ENCODE measurements around the gene C9.
"Not testable (repeated sequence)": the region's sequence is repeated elsewhere in the genome, so short reads cannot be mapped to it uniquely, and the experiment has no call there.

The C9 gene

DNA sequence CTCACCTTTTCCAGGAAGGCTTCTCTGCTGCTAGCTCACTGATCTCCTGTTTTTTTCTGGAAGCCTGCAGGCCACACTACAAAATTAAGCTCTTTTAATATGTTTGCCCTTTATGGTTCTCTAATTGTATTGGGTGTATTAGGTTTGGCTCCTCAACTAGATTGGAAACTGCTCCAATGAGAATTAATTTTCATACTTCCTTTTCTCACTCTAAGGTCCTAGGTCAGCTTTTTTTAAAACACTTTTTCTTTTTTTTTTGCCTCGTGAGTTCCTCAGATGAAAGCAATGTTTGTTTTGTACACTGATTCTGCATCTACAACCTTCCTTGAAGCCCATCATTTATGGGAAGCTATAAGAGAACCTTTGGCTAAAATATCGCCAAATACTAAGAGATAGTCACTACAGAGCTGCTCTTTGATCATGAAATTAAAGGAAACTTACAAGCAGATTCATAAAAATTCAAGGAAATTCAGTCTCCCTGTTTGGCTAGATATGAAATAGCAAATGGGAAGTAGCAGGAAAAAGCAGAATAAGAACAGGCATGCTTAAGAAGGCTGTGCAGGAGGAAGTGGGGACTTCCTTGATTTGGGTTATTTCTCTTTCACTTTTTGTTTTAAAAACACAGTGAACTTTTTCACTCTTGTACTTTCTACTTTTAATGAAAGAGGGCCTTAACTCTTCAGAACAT is 89.8 kb downstream of the C9 start:
- Histone ChIP-seq H3K27me3 (ENCODE audit: insufficient read depth, insufficient read length) (no peaks in the 10 kb centered on the region), H3K9ac (ENCODE audit: insufficient read length, low read depth) (no peak overlapping the region), H3K4me3 (ENCODE audit: insufficient read length, low read depth) (no peak overlapping the region), H3K36me3 (ENCODE audit: insufficient read depth, insufficient read length, low read length) (no peaks in the 10 kb centered on the region), H3K4me1 (ENCODE audit: insufficient read depth, insufficient read length) (no peaks in the 10 kb centered on the region), H3K9me3 (ENCODE audit: insufficient read depth, low read length) (no peaks in the 10 kb centered on the region)
- TF ChIP-seq ZNF274 (IDR thresholded peaks at IDR 0.05; ENCODE audit: low read depth, low read length) (no peak), YY1 (IDR thresholded peaks at IDR 0.05; ENCODE audit: insufficient read depth, insufficient read length) (no peak), SUZ12 (IDR thresholded peaks at IDR 0.05; ENCODE audit: extremely low read depth, insufficient read depth, insufficient read length) (no peak)
- no peak for DNase-seq (ENCODE audit: low read depth, low spot score)

DNA sequence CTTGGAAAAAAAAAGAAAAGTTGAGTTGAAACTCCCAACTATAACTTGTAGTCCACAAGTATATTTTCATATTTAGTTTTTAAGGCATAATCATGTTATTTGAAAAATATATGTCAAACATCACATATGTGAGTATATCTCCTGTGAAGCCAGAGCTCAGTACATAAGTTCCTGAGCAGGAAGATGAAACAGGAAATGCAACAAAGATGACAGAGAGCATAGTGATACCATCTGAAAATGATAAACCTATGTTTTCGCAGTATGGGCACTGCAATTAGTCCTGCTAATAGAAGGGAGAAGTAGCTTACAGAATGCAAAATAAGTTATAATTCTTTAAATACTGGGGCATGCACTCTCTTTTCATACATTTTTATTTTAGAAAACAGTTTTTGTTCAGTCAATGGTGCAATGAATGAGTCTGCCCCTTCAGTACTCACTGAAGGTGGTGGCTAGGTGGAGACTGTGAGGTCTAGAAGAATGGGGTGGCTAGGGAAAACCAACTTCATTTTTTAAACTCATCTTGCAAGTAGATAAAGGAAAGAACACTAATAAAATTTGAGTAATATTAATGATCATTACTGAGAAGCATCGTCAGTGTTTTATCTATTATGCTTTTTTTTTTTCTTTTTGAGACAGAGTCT is 90.9 kb downstream of the C9 start:
- H3K4me1 ChIP-seq (ENCODE audit: insufficient read depth, insufficient read length): no peaks in the 10 kb centered on the region
- H3K4me3 ChIP-seq (ENCODE audit: insufficient read length, low read depth): no peak overlapping the region
- H3K36me3 ChIP-seq (ENCODE audit: insufficient read depth, insufficient read length, low read length): no peaks in the 10 kb centered on the region
- TF ChIP-seq SUZ12 (IDR thresholded peaks at IDR 0.05; ENCODE audit: extremely low read depth, insufficient read depth, insufficient read length): no peak
- TF ChIP-seq ZNF274 (IDR thresholded peaks at IDR 0.05; ENCODE audit: low read depth, low read length): no peak
- no peak for TF ChIP-seq YY1 (IDR thresholded peaks at IDR 0.05; ENCODE audit: insufficient read depth, insufficient read length)
- no peaks in the 10 kb centered on the region for H3K27me3 ChIP-seq (ENCODE audit: insufficient read depth, insufficient read length)
- no peak for DNase-seq (ENCODE audit: low read depth, low spot score)
- H3K9me3 ChIP-seq (ENCODE audit: insufficient read depth, low read length): no peaks in the 10 kb centered on the region
- no peak overlapping the region for H3K9ac ChIP-seq (ENCODE audit: insufficient read length, low read depth)

DNA sequence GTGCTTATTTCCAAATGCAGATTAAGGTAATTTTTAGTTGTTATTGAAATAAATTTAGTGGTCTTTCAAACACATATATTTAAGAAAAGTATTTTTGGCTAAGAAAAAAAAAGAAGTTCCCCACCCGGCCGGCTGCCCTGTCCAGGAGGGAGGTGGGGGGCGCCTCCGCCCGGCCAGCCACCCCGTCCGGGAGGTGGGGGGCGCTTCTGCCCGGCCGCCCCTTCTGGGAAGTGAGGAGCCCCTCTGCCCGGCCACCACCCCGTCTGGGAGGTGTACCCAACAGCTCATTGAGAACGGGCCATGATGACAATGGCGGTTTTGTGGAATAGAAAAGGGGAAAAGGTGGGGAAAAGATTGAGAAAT is 91.4 kb downstream of the C9 start:
- not testable (repeated sequence) for H3K27me3 ChIP-seq (ENCODE audit: insufficient read depth, insufficient read length); H3K4me3 ChIP-seq (ENCODE audit: insufficient read length, low read depth); H3K36me3 ChIP-seq (ENCODE audit: insufficient read depth, insufficient read length, low read length); DNase-seq (ENCODE audit: low read depth, low spot score); H3K9ac ChIP-seq (ENCODE audit: insufficient read length, low read depth); H3K4me1 ChIP-seq (ENCODE audit: insufficient read depth, insufficient read length); H3K9me3 ChIP-seq (ENCODE audit: insufficient read depth, low read length)

DNA sequence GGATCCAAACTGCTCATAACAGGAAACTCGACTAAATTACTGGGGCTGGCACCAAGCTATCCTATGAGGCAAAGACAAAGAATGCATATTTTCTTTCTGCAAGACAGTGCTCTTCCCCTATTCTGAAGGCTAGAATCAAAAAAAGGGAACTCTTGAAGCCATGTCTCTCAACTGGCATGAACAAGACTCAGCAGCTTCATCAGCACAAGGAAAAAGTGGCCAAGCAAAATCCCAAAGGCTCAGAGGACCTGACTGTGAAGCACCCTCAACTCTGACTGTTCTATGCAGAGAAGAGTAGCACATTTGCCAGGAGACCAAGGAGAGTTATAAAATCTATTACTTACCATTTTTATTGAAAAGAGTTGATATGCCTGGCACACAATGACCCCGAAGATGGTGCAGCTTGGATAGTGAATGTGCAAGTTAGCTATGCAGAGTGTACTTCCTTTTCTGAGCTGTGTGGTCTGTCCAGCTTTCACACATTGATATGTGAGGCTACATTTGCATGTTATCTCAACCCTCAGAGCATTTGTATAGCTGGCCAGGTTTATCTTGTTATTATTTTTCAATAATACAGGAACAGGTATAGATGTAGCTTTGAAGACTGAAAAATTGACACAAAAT is 94.0 kb downstream of the C9 start:
- no peaks in the 10 kb centered on the region for H3K36me3 ChIP-seq (ENCODE audit: insufficient read depth, insufficient read length, low read length)
- no peak for DNase-seq (ENCODE audit: low read depth, low spot score)
- H3K4me3 ChIP-seq (ENCODE audit: insufficient read length, low read depth): no peak overlapping the region
- H3K9me3 ChIP-seq (ENCODE audit: insufficient read depth, low read length): no peaks in the 10 kb centered on the region
- H3K27me3 ChIP-seq (ENCODE audit: insufficient read depth, insufficient read length): no peaks in the 10 kb centered on the region
- TF ChIP-seq SUZ12 (IDR thresholded peaks at IDR 0.05; ENCODE audit: extremely low read depth, insufficient read depth, insufficient read length) (no peak), YY1 (IDR thresholded peaks at IDR 0.05; ENCODE audit: insufficient read depth, insufficient read length) (no peak), ZNF274 (IDR thresholded peaks at IDR 0.05; ENCODE audit: low read depth, low read length) (no peak)
- H3K4me1 ChIP-seq (ENCODE audit: insufficient read depth, insufficient read length): no peaks in the 10 kb centered on the region
- no peak overlapping the region for H3K9ac ChIP-seq (ENCODE audit: insufficient read length, low read depth)

DNA sequence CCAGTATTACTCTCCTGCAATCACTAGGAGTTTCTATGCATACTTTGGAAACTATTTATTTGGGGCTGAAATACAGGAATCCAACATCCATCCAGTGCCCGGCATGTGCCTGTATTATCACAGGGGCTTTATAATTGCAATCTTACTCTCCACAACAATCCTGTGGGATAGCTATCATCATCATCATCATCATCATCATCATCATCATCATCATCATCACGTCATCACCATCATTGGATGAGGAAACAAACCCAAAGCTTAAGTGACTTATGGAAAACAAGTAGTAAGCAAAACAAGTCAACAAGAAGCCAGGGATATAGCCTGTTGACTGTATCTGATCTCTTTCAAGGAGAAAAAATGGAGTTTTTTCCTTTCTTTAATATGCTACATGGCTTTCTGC is 97.1 kb downstream of the C9 start:
- Histone ChIP-seq H3K27me3 (ENCODE audit: insufficient read depth, insufficient read length) (no peaks in the 10 kb centered on the region), H3K9me3 (ENCODE audit: insufficient read depth, low read length) (no peaks in the 10 kb centered on the region), H3K9ac (ENCODE audit: insufficient read length, low read depth) (no peak overlapping the region), H3K4me3 (ENCODE audit: insufficient read length, low read depth) (no peak overlapping the region), H3K4me1 (ENCODE audit: insufficient read depth, insufficient read length) (no peaks in the 10 kb centered on the region), H3K36me3 (ENCODE audit: insufficient read depth, insufficient read length, low read length) (no peaks in the 10 kb centered on the region)
- TF ChIP-seq ZNF274 (IDR thresholded peaks at IDR 0.05; ENCODE audit: low read depth, low read length) (no peak), SUZ12 (IDR thresholded peaks at IDR 0.05; ENCODE audit: extremely low read depth, insufficient read depth, insufficient read length) (no peak), YY1 (IDR thresholded peaks at IDR 0.05; ENCODE audit: insufficient read depth, insufficient read length) (no peak)
- no peak for DNase-seq (ENCODE audit: low read depth, low spot score)

DNA sequence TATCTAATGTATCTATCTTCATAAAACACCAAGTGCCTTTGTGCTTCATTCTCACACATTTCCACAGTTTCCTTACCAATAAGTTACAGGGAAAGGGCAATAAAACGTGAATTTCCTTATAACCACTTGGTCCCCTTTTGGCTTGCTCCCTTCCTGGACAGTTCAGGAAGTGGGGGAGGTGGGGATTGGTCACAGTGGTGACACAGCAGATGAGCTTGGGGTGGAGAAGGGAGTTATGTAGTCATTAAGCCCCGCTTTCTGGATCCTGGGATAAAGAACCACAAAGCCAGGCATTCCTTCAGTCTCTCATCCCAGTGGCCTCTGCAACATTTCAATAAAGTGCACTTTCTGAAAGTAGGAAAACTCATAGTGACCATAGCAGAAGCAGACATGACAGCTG is 97.9 kb downstream of the C9 start:
- H3K9me3 ChIP-seq (ENCODE audit: insufficient read depth, low read length): no peaks in the 10 kb centered on the region
- TF ChIP-seq SUZ12 (IDR thresholded peaks at IDR 0.05; ENCODE audit: extremely low read depth, insufficient read depth, insufficient read length): no peak
- no peak for TF ChIP-seq YY1 (IDR thresholded peaks at IDR 0.05; ENCODE audit: insufficient read depth, insufficient read length)
- TF ChIP-seq ZNF274 (IDR thresholded peaks at IDR 0.05; ENCODE audit: low read depth, low read length): no peak
- no peak overlapping the region for H3K4me3 ChIP-seq (ENCODE audit: insufficient read length, low read depth)
- no peak overlapping the region for H3K9ac ChIP-seq (ENCODE audit: insufficient read length, low read depth)
- H3K36me3 ChIP-seq (ENCODE audit: insufficient read depth, insufficient read length, low read length): no peaks in the 10 kb centered on the region
- H3K27me3 ChIP-seq (ENCODE audit: insufficient read depth, insufficient read length): no peaks in the 10 kb centered on the region
- no peak for DNase-seq (ENCODE audit: low read depth, low spot score)
- no peaks in the 10 kb centered on the region for H3K4me1 ChIP-seq (ENCODE audit: insufficient read depth, insufficient read length)

DNA sequence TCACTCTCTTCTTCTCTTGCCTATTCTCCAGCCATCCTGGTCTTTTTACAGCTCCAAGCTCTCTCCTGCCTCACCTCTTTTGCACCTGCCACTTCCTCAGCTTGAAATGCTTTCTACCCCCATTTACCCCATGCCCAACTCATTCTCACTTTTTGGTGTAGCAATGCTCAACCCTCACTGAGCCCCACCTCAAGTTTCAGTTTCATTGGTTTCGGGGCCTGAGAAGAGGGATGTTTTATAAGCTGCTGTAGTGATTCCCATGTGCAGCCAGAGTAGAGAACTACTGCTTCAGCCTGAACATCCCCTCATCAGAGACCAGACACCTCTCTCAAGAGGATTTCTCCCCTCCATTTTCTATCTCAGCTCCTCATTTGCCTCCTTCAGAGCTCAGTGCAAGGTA is 99.8 kb downstream of the C9 start:
- no peaks in the 10 kb centered on the region for H3K4me1 ChIP-seq (ENCODE audit: insufficient read depth, insufficient read length)
- no peaks in the 10 kb centered on the region for H3K36me3 ChIP-seq (ENCODE audit: insufficient read depth, insufficient read length, low read length)
- no peaks in the 10 kb centered on the region for H3K9me3 ChIP-seq (ENCODE audit: insufficient read depth, low read length)
- no peak for DNase-seq (ENCODE audit: low read depth, low spot score)
- no peaks in the 10 kb centered on the region for H3K27me3 ChIP-seq (ENCODE audit: insufficient read depth, insufficient read length)
- TF ChIP-seq YY1 (IDR thresholded peaks at IDR 0.05; ENCODE audit: insufficient read depth, insufficient read length) (no peak), ZNF274 (IDR thresholded peaks at IDR 0.05; ENCODE audit: low read depth, low read length) (no peak), SUZ12 (IDR thresholded peaks at IDR 0.05; ENCODE audit: extremely low read depth, insufficient read depth, insufficient read length) (no peak)
- no peak overlapping the region for H3K9ac ChIP-seq (ENCODE audit: insufficient read length, low read depth)
- H3K4me3 ChIP-seq (ENCODE audit: insufficient read length, low read depth): no peak overlapping the region
